Measurements from ENCODE around the gene CD5L. TPM values are rescaled to one million over a fixed set of nuclear protein-coding genes. Genes with fewer than 3 reads are reported as not detected.

CD5L gene
- total and polyA plus RNA-seq, 2 of the 8 experiments (the other 6 are each of a cell fraction or from before 2014, with no cell fraction given), result not detected

GRCh38 chr1:157868654-157869053, 27.0 kb upstream of the CD5L start:
- Histone ChIP-seq H3K14ac (ENCODE audit: insufficient read length) (no peak overlapping the region), H4K20me1 (replicated peaks in 1 of 2; ENCODE audit: control insufficient read depth in 1 of 2, insufficient read depth in 2 of 2, low read length in 2 of 2) (no peaks in the 10 kb centered on the region), H2AK5ac (ENCODE audit: low read depth, low read length) (no peak overlapping the region), H3K79me1 (ENCODE audit: low read depth, low read length) (no peaks in the 10 kb centered on the region), H2BK20ac (ENCODE audit: low read length) (peak overlapping the region; percentile 29; the same call in 1 of the 2 replicates), H4K91ac (replicated peaks; ENCODE audit: insufficient read length, low read length) (no peak overlapping the region), H3K27me3 (replicated peaks in 1 of 4; ENCODE audit: control insufficient read depth in 3 of 4, extremely low read depth in 1 of 4, insufficient read depth in 3 of 4, low read length in 3 of 4) (no peaks in the 10 kb centered on the region), H3K4me1 (replicated peaks in 1 of 4; ENCODE audit: control insufficient read depth in 3 of 4, insufficient read depth in 4 of 4, low read length in 3 of 4) (peaks cover 0 to 12% (median under 1%) of the 10 kb centered on the region in 4 experiments; a peak in 3 of 7 replicates), H3K4me3 (ENCODE audit: extremely low read depth in 1 of 4, insufficient read depth in 2 of 4, low read depth in 3 of 4, low read length in 4 of 4) (no peak overlapping the region), H3K56ac (replicated peaks; ENCODE audit: insufficient read length, low read depth, low read length) (no peak overlapping the region), H2AFZ (ENCODE audit: low read length) (no peak overlapping the region), H3K9me3 (ENCODE audit: insufficient read depth in 2 of 2, low read depth in 1 of 2, low read length in 1 of 2) (peaks cover 0 to 7% of the 10 kb centered on the region in 2 experiments; a peak in 2 of 4 replicates), H2BK120ac (replicated peaks; ENCODE audit: low read depth, low read length) (no peak overlapping the region), H4K8ac (ENCODE audit: extremely low read depth, insufficient read depth, low read length) (no peak overlapping the region), H4K5ac (ENCODE audit: insufficient read length, low read depth, low read length) (no peak overlapping the region), H2BK12ac (ENCODE audit: low read depth, low read length) (no peak overlapping the region), H2BK5ac (ENCODE audit: low read depth, low read length) (no peak overlapping the region), H3K9ac (replicated peaks in 1 of 4; ENCODE audit: extremely low read depth in 1 of 4, low read depth in 3 of 4, low read length in 3 of 4) (no peak overlapping the region), H3K27ac (ENCODE audit: low read depth, low read length) (no peak overlapping the region), H3K23ac (ENCODE audit: insufficient read length) (no peak overlapping the region), H3K4ac (replicated peaks; ENCODE audit: insufficient read length, low read depth, low read length) (no peak overlapping the region), H3K36me3 (ENCODE audit: control insufficient read depth in 2 of 4, insufficient read depth in 4 of 4, low read length in 3 of 4) (no peaks in the 10 kb centered on the region; a peak in 1 of 8 replicates), H3K23me2 (ENCODE audit: low read depth, low read length) (no peaks in the 10 kb centered on the region), H3K18ac (ENCODE audit: extremely low read depth, low read length) (no peak overlapping the region), H3K4me2 (ENCODE audit: insufficient read depth in 1 of 2, low read depth in 2 of 2, low read length in 2 of 2) (peak overlapping the region; percentile 4 to 7; a peak in 1 of 4 replicates), H3K79me2 (ENCODE audit: control insufficient read depth in 1 of 2, insufficient read depth in 2 of 2, low read length in 2 of 2) (no peaks in the 10 kb centered on the region), H2BK15ac (ENCODE audit: low read length) (no peak overlapping the region)
- CTCF ChIA-PET (ENCODE audit: partially characterized antibody), result no interaction called here
- FAIRE-seq (no peak), DNase-seq (ENCODE audit: low read depth in 1 of 2, low spot score in 2 of 2) (no peak)
- WGBS, 2 experiments (ENCODE audit: extremely low coverage in 1 of 2, insufficient coverage in 1 of 2, insufficient read length in 1 of 2, insufficient replicate concordance in 2 of 2, low coverage in 1 of 2, low lambda C conversion rate in 2 of 2, missing lambda C conversion rate in 1 of 2), result 95% methylated on average over 1 of the region's 1 CpG; no CpG with 5 or more reads in 1 of the 2 experiments
- POLR2A ChIA-PET (ENCODE audit: partially characterized antibody), result no interaction called here
